Measurements from ENCODE around the gene ZNF74. TPM values are rescaled to one million over a fixed set of nuclear protein-coding genes. Genes with fewer than 3 reads are reported as not detected.

ZNF74 gene
- total and polyA plus RNA-seq, 7 donors, result 2.1 to 4.8 (median 4.0) TPM

DNA sequence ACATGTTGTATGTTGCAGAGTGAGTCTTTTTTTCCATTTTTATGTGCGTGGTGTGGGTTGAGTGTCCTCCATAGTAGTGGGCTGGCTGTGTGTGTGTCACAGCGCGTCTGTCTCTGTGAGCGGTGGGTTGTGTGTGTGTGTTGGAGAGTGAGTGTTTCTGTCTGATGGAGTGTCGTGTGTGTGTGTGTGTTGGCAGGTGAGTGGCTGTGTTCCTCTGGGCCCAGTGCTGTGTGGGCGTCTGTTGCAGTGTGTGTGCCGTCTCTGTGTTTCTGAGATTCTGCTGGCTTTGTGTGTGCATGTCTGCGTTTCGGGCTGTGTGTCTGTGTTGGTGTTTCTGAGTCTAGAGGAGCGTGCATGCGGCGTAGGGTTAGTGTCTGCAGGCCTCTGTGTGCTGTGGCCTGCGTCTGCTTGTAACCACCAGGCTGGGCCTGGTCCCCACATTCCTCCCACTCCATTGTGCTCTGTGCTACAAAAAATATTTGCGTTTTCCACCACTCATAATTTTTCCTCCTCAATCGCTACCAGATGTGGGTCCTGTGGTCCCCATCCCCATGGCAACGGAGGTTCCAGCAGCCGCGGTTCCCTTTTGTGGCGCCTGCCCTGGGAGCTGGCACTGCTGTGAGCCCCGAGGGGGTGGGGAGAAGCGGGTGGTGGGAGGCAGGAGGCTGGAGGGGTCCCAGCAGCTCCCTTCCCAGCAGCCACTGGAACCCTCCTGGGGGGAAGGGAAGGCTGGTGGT is 28.5 kb downstream of the ZNF74 start:
- Histone ChIP-seq H3K36me3 (ENCODE audit: insufficient read depth in 1 of 2, low read depth in 1 of 2) (no peaks in the 10 kb centered on the region), H3K27ac (no peak overlapping the region), H3K4me1 (peaks cover 13% of the 10 kb centered on the region), H3K4me3 (no peak overlapping the region), H3K27me3 (ENCODE audit: insufficient read depth in 3 of 3, low read length in 2 of 3) (no peaks in the 10 kb centered on the region), H3K9me3 (no peaks in the 10 kb centered on the region)
- ATAC-seq, result no peak
- WGBS, 3 donors, result 66 to 73% (median 69%) methylated on average over 21 of the region's 21 CpGs
- no peak for TF ChIP-seq CTCF (IDR thresholded peaks at IDR 0.05)
- DNase-seq, result peak in 1 of 2 donors; percentile 53
- intact Hi-C loops (cut with DNase I), result no loop called here

DNA sequence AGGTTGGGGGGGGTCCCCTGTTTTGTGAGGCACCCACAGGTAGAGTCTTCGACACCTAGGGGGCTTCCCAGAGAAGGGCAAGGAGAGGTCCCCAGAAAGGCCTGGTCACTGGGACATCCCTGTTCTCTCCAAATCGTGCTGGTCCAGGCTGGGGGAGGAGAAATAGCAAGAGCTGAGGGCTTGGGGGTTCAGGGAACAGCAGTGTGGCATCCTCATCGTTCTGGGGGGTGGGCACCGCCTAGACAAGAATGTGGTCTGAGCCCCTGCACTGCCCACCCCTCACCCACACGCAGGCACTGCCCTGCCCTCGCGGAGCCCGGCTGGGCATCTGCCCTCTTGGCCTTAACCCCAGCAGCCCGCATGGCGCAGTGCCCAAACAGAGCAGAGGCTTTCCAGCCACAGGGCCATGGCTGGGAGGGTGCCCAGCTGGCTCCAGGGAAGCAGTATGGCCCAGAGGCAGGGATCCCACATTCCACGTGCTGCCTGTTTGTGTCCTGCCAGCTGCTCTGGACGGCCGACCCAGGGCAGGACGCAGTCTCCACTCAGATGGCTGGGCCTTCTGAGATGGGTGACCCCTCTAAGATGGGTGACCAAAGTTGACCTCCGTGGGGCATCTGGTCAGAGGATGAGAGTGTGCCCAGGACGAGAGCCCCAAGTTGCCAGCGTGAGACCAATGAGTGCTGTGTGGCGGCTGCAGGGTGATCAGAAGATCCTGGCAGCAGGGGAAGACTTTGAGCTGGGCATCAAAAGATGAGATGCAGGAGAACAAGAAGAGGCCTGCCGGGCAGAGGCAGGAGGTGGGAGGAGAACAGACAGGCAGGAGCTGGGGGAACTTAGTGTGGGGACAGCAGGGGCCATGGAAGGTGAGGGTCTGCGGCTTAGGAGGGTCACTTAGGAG is 29.3 kb downstream of the ZNF74 start:
- intact Hi-C loops (cut with DNase I), result no loop called here
- TF ChIP-seq CTCF (IDR thresholded peaks at IDR 0.05), result no peak
- peak; percentile 72 to 92 (median 88) for ATAC-seq

GRCh38 chr22:20423906-20424551 is 30.1 kb downstream of the ZNF74 start:
- Histone ChIP-seq H3K27ac (peak overlapping the region; percentile 2), H3K9me3 (no peaks in the 10 kb centered on the region), H3K36me3 (ENCODE audit: insufficient read depth in 1 of 2, low read depth in 1 of 2) (no peaks in the 10 kb centered on the region), H3K27me3 (ENCODE audit: insufficient read depth in 3 of 3, low read length in 2 of 3) (no peaks in the 10 kb centered on the region), H3K4me1 (peaks cover 13% of the 10 kb centered on the region), H3K4me3 (no peak overlapping the region)
- 63 to 70% (median 66%) methylated on average over 30 to 31 of the region's 31 CpGs for WGBS, 3 donors
- intact Hi-C loops (cut with DNase I), result no loop called here
- DNase-seq, result peak in 1 of 2 donors; percentile 46
- ATAC-seq, result no peak
- no peak for TF ChIP-seq CTCF (IDR thresholded peaks at IDR 0.05)

More for the DNA sequence above, 29.3 kb downstream of the ZNF74 start:
- Histone ChIP-seq H3K27me3 (ENCODE audit: insufficient read depth in 3 of 3, low read length in 2 of 3) (no peaks in the 10 kb centered on the region), H3K4me1 (peaks cover 13% of the 10 kb centered on the region), H3K9me3 (no peaks in the 10 kb centered on the region), H3K27ac (peak overlapping the region; percentile 2), H3K4me3 (no peak overlapping the region), H3K36me3 (ENCODE audit: insufficient read depth in 1 of 2, low read depth in 1 of 2) (no peaks in the 10 kb centered on the region)
- WGBS, 3 donors, result 19 to 39% (median 26%) methylated on average over 19 to 20 of the region's 20 CpGs
- DNase-seq, result peak; percentile 73 to 89

DNA sequence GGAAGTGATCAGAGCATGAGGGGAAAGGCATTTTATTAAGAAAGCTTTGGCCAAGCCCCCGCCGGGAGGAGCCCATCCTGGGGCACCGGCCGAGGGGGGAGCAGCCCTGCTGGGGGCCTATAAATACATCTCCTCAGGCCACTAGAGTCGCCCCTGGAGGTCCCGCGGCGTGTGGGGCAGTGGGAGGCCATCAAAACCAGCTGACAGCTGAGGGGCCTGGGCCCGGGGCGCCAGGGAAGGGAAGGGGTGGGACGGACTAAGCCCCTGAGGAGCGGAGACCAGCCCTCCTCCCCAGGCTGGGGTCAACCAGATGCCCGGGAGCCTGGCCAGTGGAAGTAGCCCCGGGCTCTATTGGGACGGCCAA is 30.6 kb downstream of the ZNF74 start:
- 77 to 79% (median 78%) methylated on average over 14 to 15 of the region's 15 CpGs for WGBS, 3 donors
- H3K4me1 ChIP-seq, result peaks cover 13% of the 10 kb centered on the region
- H3K36me3 ChIP-seq (ENCODE audit: insufficient read depth in 1 of 2, low read depth in 1 of 2), result no peaks in the 10 kb centered on the region
- H3K27ac ChIP-seq, result peak overlapping the region; percentile 23
- H3K9me3 ChIP-seq, result no peaks in the 10 kb centered on the region
- ATAC-seq, result no peak
- no peak overlapping the region for H3K4me3 ChIP-seq
- no peak for TF ChIP-seq CTCF (IDR thresholded peaks at IDR 0.05)
- no peak for DNase-seq
- H3K27me3 ChIP-seq (ENCODE audit: insufficient read depth in 3 of 3, low read length in 2 of 3), result no peaks in the 10 kb centered on the region
- intact Hi-C loops (cut with DNase I), result no loop called here

All from psoas muscle (tissue), 8 donors.